Ectodermal cell (in vitro differentiated cells): ENCODE measurements around the gene IRX1.

Experiments used
- H3K27ac ChIP-seq: 2 replicates; pipeline ENCODE4 v1.7.0; 2013; ENCODE audit warnings: mild to moderate bottlenecking, low read depth, low read length; ENCODE audit not compliant: insufficient read depth, poor library complexity, severe bottlenecking
- H3K27me3 ChIP-seq: 2 replicates; pipeline ENCODE4 v1.7.0; 2013; ENCODE audit warnings: mild to moderate bottlenecking, low read length; ENCODE audit not compliant: insufficient read depth, control insufficient read depth, poor library complexity, severe bottlenecking
- H3K36me3 ChIP-seq: one replicate; pipeline ENCODE4 v1.7.0; 2013; ENCODE audit warnings: low read length; ENCODE audit not compliant: control insufficient read depth, insufficient read depth
- H3K4me1 ChIP-seq: one replicate; pipeline ENCODE4 v1.7.0; 2013; ENCODE audit warnings: low read length; ENCODE audit not compliant: control insufficient read depth, insufficient read depth
- H3K4me3 ChIP-seq: 2 replicates; pipeline ENCODE4 v1.7.0; 2013; ENCODE audit warnings: low read depth, low read length, control low read depth; ENCODE audit not compliant: insufficient read depth
- H3K9me3 ChIP-seq: 2 replicates; pipeline ENCODE4 v1.7.0; 2013; ENCODE audit warnings: mild to moderate bottlenecking, low read length, moderate library complexity; ENCODE audit not compliant: control insufficient read depth
- WGBS, 2 experiments: methylation state at CpG; one replicate each; pipeline ENCODE4 v1.1.7; 2013; ENCODE audit warnings: missing lambda C conversion rate in 2 of 2; 5-methylcytosine and 5-hydroxymethylcytosine counted together

The IRX1 gene

DNA sequence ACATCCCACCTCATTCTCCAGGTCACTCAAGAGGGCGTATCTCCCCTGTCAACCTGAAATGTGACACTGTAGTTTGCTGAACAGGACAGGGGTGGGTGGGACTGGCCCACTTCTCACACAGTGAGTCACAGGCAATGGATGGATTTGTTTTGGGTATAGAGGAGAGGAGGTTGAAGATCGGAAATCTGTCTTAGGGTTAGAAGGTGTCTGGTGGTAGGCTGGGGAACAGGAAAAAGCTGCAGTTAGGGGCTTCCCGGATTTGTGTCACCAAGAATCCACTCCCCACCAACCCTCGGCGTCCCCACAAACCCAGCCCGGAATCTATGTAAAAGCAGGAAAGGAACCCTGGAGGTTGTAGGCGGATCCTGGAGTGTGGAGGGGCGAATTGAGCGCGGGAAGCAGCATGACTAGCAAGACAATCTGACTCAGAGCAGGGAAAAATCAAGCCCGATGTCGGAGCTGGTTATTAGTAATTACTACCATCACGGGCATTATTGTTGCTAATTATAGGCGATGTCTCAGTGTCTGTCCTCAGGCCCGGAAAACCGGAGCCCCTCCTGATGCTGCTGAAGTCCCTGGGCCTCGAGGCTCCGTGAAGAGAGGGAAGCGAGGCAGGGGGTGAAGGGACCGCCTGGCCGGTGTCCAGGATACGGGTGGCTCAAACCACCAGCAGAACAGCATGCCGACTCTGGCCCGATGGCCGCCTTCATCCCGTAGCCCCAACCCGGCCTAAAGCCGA lies 1.7 kb upstream of the IRX1 start:
- no peaks in the 10 kb centered on the region for H3K36me3 ChIP-seq
- WGBS, 2 experiments = 5% methylated on average over 27 to 28 of the region's 28 CpGs
- H3K27me3 ChIP-seq = peaks cover 86% of the 10 kb centered on the region
- H3K4me1 ChIP-seq = peaks cover 14% of the 10 kb centered on the region
- H3K27ac ChIP-seq = no peak overlapping the region
- peak overlapping the region; percentile 90 for H3K4me3 ChIP-seq
- no peaks in the 10 kb centered on the region for H3K9me3 ChIP-seq

DNA sequence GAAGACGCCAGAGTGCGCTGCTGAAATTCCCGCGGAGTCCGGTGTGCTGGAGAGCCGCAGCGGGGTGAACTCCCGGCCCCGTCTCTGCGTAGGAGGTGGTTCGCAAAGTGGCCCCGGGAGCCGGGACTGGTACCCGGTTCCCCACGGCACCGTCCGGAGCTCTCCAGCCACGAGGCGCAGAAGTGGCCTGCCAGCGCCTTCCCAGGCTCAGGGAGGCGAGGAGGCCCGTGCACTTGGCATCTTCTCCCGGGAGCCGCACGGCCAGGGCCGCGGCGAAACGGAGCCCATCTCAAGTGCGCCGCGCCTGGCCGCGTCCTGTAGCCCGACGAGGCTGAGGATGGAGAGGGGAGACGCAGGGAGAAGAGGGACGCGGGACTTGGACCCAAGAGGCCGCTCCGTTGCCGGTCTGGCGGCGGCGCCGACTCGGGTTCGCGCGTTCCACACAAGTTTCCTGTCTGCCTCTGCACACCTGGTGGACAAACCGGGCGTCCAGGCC lies 1.1 kb upstream of the IRX1 start:
- peaks cover 86% of the 10 kb centered on the region for H3K27me3 ChIP-seq
- peak overlapping the region; percentile 90 for H3K4me3 ChIP-seq
- 0% methylated on average over 52 of the region's 52 CpGs for WGBS, 2 experiments

DNA sequence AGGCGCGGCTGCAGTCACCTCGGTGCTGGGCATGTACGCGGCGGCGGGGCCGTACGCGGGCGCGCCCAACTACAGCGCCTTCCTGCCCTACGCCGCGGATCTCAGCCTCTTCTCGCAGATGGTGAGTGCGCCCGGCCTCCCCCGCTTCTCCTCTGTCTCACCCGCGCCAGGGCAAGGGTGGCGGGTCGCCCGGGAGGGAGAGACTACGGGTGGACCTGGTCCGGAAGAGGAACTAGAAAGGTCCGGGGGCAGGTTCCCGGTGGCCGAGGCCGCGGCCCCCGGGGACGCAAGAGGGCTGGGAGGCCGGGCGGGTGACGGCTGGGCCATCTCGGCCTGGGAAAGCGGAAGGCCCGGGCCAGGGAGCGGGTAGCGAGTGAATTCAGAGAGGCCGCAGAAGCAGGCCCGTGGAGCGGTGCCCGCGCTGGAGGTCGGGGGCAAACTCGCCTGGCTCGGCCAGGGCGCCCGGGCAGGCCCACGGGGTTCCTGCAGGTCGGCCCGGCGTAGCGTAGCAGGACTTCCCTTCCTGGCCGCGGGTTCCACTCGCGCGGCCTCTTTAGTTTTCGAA lies 711 bp downstream of the IRX1 start:
- WGBS, 2 experiments = 0% methylated on average over 63 of the region's 63 CpGs
- Histone ChIP-seq H3K4me1 (peaks cover 6% of the 10 kb centered on the region), H3K27me3 (peaks cover 86% of the 10 kb centered on the region), H3K9me3 (no peaks in the 10 kb centered on the region), H3K4me3 (peak overlapping the region; percentile 90), H3K27ac (peak overlapping the region; percentile 6), H3K36me3 (peaks cover 4% of the 10 kb centered on the region)

More for the DNA sequence above, 1.1 kb upstream of the IRX1 start:
- Histone ChIP-seq H3K4me1 (peaks cover 14% of the 10 kb centered on the region), H3K36me3 (no peaks in the 10 kb centered on the region), H3K9me3 (no peaks in the 10 kb centered on the region), H3K27ac (no peak overlapping the region)

DNA sequence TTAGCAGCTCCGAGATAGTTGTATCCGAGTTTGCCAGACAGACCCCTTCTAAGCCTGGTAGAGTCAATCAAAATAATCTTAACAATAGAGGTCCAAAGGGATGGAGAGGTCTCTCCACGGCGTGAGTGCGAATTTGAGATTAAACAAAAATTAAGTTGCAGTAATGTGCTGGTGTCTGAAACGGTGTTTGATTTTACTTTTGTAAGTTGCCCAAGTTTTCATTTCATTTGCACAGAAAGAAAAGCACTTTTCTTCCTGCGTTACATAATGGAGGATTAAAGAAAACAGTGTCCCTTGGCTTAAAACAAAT lies 1.2 kb downstream of the IRX1 start:
- Histone ChIP-seq H3K27ac (no peak overlapping the region), H3K4me3 (peak overlapping the region; percentile 90), H3K27me3 (peaks cover 86% of the 10 kb centered on the region), H3K9me3 (no peaks in the 10 kb centered on the region), H3K4me1 (peaks cover under 1% of the 10 kb centered on the region), H3K36me3 (peaks cover 4% of the 10 kb centered on the region)
- 0% methylated on average over 7 of the region's 7 CpGs for WGBS, 2 experiments

DNA sequence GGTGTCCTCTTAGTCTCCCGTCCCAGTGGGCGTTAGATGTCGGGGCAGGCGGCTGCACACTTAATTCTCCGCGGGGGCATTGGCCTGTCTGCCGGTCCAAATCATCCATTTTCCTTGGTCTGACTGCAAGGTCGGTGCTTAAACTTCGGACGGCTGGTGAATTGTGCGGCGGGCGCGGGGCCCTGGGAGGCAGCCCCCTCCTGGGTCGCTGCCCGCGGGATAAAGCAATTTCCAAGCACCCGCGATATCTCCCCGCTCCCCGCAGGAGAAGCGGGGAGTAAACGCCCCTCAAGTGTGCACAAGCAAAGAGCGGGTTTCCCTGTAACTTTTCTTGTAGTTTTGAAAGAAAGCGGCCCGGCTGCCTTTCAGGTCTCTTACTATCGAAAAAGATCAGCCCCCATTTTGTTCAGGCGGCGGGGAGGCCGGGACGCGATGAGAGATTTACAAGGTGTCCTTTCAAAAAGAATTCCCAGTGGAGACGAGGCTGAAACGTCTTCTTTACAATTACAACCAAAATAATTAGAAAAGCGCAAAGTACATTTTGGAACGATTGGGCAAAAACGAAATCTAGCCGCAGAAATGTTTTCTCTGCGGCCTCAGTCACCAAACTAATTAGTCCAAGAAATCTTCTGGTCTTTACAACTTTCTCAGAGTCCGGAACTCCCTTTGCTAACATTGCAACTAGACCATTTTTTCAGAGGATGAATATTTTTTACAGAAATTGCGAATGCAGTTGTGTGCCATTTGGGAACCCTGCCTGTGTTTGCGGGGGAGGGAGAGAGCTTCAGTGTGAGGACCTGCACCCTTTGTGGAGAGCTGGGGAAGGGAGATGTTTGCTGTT lies 1.8 kb downstream of the IRX1 start:
- Histone ChIP-seq H3K27ac (no peak overlapping the region), H3K36me3 (peaks cover 4% of the 10 kb centered on the region), H3K27me3 (peaks cover 86% of the 10 kb centered on the region), H3K4me3 (peak overlapping the region; percentile 90), H3K4me1 (no peaks in the 10 kb centered on the region), H3K9me3 (no peaks in the 10 kb centered on the region)
- 1% methylated on average over 42 of the region's 42 CpGs for WGBS, 2 experiments

DNA sequence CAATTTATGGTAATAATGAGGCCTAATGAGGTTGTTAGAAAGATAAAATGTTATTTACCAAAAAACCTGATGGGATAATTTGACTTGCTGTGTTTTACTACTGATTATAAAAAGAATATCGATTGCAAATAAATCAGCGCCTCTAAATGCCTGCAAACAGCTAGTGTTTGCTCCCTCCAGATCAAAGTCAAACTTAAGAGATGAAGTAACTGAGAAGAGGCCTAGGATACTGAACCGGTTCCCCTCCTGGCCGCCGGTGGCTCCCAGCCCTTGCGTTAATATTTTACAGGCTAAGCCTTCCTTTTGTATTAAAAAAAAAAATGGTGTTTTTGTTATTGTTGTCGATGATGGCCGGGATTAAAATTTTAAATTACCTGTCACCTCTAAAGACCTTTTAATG lies 2.6 kb downstream of the IRX1 start:
- 3 to 9% methylated on average over 8 of the region's 8 CpGs for WGBS, 2 experiments
- H3K27ac ChIP-seq = no peak overlapping the region
- H3K4me1 ChIP-seq = peaks cover 2% of the 10 kb centered on the region
- H3K36me3 ChIP-seq = peaks cover 4% of the 10 kb centered on the region
- H3K27me3 ChIP-seq = peaks cover 82% of the 10 kb centered on the region
- H3K4me3 ChIP-seq = peak overlapping the region; percentile 90
- no peaks in the 10 kb centered on the region for H3K9me3 ChIP-seq

DNA sequence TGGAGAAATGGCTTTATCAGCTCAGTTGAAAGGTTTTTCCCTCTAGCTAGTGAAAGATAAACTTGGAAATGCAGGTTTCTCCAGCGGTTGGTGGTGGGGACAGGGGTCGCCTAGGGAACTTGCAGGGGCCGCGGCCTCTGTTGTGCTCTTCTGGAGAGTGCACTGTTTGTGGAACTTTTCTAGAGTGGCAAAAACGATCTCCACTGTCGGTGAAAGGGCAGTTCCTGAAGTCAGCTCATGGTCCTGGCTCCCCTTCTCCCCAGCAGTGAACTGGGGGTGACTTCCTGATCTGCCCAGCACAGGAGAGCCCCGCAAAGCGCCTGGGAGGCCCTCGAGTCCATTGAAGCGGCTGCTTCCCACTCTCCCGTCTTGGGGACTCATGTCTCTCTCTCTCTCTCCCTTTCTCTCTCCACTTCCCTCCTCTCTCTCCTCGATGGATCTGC lies 3.2 kb downstream of the IRX1 start:
- Histone ChIP-seq H3K4me3 (peak overlapping the region; percentile 90), H3K9me3 (no peaks in the 10 kb centered on the region), H3K36me3 (peaks cover 4% of the 10 kb centered on the region), H3K27me3 (peaks cover 76% of the 10 kb centered on the region), H3K27ac (no peak overlapping the region), H3K4me1 (peaks cover 7% of the 10 kb centered on the region)
- WGBS, 2 experiments = 3 to 5% methylated on average over 12 of the region's 12 CpGs

DNA sequence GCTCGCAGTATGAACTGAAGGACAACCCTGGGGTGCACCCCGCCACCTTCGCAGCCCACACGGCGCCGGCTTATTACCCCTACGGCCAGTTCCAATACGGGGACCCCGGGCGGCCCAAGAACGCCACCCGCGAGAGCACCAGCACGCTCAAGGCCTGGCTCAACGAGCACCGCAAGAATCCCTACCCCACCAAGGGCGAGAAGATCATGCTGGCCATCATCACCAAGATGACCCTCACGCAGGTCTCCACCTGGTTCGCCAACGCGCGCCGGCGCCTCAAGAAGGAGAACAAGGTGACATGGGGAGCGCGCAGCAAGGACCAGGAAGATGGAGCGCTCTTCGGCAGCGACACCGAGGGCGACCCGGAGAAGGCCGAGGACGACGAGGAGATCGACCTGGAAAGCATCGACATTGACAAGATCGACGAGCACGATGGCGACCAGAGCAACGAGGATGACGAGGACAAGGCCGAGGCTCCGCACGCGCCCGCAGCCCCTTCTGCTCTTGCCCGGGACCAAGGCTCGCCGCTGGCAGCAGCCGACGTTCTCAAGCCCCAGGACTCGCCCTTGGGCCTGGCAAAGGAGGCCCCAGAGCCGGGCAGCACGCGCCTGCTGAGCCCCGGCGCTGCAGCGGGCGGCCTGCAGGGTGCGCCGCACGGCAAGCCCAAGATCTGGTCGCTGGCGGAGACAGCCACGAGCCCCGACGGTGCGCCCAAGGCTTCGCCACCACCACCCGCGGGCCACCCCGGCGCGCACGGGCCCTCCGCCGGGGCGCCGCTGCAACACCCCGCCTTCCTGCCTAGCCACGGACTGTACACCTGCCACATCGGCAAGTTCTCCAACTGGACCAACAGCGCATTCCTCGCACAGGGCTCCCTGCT lies 3.8 kb downstream of the IRX1 start:
- peaks cover 4% of the 10 kb centered on the region for H3K36me3 ChIP-seq
- no peaks in the 10 kb centered on the region for H3K9me3 ChIP-seq
- peaks cover 7% of the 10 kb centered on the region for H3K4me1 ChIP-seq
- H3K4me3 ChIP-seq = peak overlapping the region; percentile 90
- H3K27ac ChIP-seq = peak overlapping the region; percentile 0
- 11 to 12% methylated on average over 86 of the region's 86 CpGs for WGBS, 2 experiments
- H3K27me3 ChIP-seq = peaks cover 69% of the 10 kb centered on the region

DNA sequence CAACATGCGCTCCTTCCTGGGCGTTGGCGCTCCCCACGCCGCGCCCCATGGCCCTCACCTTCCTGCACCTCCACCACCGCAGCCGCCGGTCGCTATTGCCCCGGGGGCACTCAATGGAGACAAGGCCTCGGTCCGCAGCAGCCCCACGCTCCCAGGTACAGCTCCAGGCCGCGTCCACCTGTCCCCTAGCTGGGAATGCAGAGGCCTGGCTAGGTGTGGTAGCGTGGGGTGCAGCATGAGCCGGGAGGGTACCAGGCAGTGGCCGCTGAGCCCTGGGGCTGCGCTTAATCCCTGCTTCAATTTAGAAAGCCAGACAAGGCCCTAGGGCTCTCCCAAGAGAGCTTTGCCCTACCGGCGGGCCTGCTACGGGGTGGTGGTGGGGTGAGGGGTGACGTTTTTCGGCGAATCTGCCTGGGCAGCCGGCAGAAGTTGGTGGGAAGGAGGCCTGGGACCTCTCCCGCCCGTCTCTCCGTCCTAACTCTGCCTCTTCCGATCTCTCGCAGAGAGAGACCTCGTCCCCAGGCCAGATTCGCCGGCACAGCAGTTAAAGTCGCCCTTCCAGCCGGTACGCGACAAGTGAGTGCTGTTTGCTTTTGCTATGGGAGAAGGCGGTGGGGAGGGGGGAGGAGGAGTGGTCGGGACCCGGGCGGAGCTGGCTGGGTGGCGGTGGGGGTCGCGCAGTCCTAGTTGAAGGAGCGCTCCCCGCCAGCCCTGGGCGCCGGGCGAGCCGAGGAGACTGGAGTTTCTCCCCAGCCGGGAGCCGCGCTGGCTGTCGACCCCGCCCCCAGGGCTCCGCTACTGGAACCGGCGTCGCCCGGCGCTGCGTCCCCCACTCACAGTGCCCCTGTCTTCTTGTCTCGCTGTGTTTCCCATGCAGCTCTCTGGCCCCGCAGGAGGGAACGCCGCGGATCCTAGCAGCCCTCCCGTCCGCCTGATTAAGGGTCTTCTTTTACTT lies 4.8 kb downstream of the IRX1 start:
- no peaks in the 10 kb centered on the region for H3K9me3 ChIP-seq
- H3K27me3 ChIP-seq = peaks cover 60% of the 10 kb centered on the region
- H3K4me1 ChIP-seq = peaks cover 7% of the 10 kb centered on the region
- WGBS, 2 experiments = 5 to 6% methylated on average over 71 of the region's 71 CpGs
- H3K36me3 ChIP-seq = peaks cover 4% of the 10 kb centered on the region
- H3K27ac ChIP-seq = peak overlapping the region; percentile 0
- H3K4me3 ChIP-seq = peak overlapping the region; percentile 90
